ENCODE results near the gene IL31.
"Not testable (repeated sequence)": the region's sequence is repeated elsewhere in the genome, so short reads cannot be mapped to it uniquely, and the experiment has no call there.

Gene IL31

GRCh38 chr12:122190842-122191668 lies 17.0 kb upstream of the IL31 start:
- peak; percentile 32 for DNase-seq

GRCh38 chr12:122189626-122190475 lies 15.8 kb upstream of the IL31 start:
- no peak for DNase-seq

DNA sequence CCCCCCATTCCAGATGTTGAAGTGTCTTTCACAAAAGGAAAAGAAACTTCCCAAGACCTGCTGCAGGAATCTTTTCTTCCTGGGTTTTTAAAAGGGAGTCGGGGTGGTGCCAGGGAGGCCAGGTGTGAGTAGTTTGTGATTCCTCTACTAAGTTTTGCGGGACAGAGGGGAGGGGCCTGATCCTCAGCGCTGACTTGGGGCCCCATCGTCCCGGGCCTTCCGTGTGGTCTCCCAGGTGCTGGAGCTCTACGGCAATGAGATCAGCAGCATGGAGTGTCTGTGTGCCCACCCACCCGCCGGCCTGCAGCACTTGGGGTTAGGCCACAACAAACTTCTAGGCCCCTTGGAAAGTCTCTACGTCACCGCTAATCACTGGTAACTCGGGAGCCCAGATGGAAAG lies 13.4 kb upstream of the IL31 start:
- no peak for DNase-seq

DNA sequence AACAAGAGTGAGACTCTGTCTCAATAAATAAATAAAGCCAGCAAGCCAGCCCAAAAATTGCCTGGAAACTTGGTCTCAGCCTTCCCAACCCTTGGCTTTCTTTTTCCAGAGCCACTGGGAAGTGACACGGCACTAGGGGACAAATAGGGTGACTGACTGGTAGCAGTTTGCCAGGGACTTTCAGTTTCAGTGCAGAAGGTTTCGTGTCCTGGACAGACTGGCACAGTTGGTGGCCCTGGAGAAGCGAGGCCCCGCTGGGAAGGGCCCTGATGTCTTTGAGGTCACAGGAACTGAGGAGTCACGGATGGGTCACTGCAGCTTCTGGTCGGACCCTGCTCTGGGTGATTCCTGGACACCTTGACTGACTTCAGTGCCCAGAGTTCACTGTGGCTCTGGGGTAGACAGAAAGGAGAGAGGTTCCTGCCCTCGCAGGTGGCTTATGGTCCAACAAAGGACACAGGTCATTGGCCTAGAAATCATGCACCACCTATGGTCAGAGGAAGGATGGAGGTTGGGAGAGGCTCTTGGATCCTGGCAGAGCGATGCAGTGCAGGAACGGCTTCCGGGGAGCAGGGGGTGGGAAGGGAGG lies 11.6 kb upstream of the IL31 start:
- no peak for DNase-seq

DNA sequence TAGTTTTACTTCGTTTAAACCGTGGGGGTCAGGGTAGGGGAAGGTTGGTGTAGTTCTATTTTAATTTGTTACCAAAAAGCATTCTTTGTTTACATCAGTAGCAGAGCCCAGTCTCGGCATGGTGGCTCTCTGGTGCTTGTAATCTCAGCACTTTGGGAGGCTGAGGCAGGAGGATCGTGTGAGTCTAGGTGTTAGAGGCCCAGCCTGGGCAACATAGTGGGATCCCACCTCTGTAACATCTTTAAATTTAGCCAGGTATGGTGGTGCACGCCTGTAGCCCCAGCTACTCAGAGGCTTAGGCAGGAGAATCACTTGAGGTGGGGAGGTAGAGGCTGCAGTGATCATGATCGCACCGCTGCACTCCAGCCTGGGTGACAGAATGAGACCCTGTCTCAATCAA lies 11.1 kb upstream of the IL31 start:
- no peak for DNase-seq

GRCh38 chr12:122184517-122184916 lies 10.5 kb upstream of the IL31 start:
- DNase-seq, result no peak

DNA sequence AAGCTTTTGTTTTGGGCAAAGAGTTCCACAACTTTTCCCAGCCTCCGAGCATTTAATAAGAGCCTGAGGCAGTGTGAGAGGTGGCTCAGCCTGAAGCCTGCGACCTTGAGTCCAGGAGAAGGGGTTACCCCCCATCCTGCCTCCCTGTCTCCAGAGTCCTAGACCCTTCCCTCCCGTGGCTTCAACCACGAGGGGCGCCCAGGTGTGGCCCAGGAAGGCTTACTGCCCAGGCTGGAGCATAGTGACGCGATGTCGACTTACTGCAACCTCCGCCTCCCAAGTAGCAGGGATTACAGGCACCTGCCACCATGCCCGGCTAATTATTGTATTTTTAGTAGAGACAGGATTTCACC lies 9.5 kb upstream of the IL31 start:
- DNase-seq, result no peak

- peak; percentile 93 for DNase-seq
Observed at GRCh38 chr12:122182887-122183587, 9.0 kb upstream of the IL31 start, which contains the start of gene LRRC43. TSS of gene LRRC43 (plus strand) at chr12:122183123. CDS start at chr12:122183145, 22 bp downstream.

DNA sequence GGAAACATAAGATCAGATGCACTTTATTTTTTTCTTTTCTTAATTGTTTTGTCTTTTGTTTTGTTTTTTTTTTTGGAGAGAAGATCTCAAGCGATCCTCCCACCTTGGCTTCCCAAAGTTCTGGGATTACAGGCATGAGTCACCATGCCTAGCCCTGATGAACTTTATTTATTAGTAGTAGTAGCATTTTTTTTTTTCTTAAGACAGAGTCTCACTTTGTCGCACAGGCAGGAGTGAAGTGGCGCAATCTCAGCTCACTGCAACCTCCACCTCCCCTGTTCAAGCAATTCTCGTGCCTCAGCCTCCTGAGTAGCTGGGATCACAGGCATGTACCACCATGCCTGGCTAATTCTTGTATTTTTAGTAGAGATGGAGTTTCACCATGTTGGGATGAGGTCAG lies 2.5 kb upstream of the IL31 start:
- DNase-seq, result not testable (repeated sequence)

GRCh38 chr12:122172262-122172939 lies 1.6 kb downstream of the IL31 start:
- DNase-seq, result no peak

- no peak for DNase-seq
Observed at GRCh38 chr12:122171399-122171798, 2.6 kb downstream of the IL31 start.

DNA sequence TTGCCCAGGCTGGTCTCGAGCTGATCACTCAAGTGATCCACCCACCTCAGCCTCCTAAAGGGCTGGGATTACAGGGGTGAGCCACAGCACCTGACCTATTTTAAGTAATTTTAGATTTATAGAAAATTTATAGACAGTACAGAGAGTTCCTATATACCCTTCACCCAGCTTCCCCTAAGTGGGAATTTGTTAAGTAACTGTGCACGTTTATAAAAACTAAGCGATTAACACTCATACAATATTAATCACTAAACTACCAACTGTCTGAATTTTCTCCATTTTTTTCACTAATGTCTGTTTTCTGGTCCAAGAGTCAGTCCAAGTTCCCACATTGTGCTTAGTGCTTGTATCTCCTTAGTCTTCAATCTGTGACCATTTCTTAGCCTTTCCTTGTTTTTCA lies 5.5 kb downstream of the IL31 start:
- no peak for DNase-seq

DNA sequence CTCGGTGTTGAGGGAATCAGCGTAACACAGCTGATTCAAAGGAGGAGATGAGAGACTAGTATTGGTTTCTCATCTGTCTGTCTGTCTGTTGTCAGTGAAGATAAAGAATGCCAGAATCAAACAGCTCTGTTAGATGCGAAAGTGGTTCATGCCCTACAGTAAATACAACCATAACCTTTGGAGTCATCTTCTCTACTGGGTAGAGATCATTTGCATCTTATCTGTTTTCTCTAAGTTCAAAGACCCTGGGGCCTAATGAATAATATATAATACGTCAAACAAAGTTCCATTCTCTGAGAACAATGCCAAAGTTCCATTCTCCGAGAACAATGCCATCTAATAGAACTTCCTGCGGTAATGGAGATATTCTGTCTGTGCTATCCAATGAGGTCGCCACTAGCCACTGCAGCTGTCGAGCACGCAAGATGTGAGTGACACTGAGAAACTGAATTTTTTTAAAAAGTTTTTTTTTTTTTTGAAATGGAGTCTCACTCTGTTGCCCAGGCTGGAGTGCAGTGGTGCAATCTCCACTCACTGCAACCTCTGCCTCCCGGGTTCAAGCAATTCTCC lies 6.6 kb downstream of the IL31 start:
- no peak for DNase-seq

- DNase-seq, result no peak
Observed at GRCh38 chr12:122166422-122167349, 7.3 kb downstream of the IL31 start.

- no peak for DNase-seq
Observed at GRCh38 chr12:122162976-122163375, 11.0 kb downstream of the IL31 start.

GRCh38 chr12:122161682-122162081 lies 12.3 kb downstream of the IL31 start:
- DNase-seq, result no peak

- no peak for DNase-seq
Observed at GRCh38 chr12:122160761-122161160, 13.3 kb downstream of the IL31 start.

DNA sequence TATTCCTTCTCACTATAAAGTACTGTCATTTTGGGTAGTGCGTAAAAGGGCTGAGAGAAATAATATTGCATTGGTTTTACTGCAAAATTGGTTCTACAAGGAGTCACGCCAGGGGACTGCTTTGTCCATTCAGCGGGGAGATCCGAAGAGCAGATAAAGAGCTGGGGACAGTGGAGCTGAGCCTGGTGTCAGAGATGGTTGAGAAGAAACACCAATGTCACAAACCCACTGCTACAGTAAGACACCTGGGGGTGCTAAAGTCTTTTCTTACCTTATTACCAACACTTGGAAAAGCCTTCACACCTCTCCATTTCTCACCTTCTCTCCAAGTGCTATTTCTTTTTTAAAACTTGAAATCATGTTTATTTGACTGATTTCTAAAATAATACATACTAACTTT lies 14.1 kb downstream of the IL31 start:
- DNase-seq, result no peak

- DNase-seq, result no peak
Observed at GRCh38 chr12:122158700-122159285, 15.2 kb downstream of the IL31 start.

GRCh38 chr12:122155705-122156104 lies 18.3 kb downstream of the IL31 start:
- no peak for DNase-seq

- DNase-seq, result no peak
Observed at GRCh38 chr12:122152754-122153153, 21.3 kb downstream of the IL31 start.

Measured in NCI-H2171 (cell line).